ENCODE data around the gene MS4A3.
"Not testable (repeated sequence)": the region's sequence is repeated elsewhere in the genome, so short reads cannot be mapped to it uniquely, and the experiment has no call there.

The MS4A3 gene

GRCh38 chr11:60056349-60056969, at the start of gene MS4A3:
TSS of gene MS4A3 (plus strand) at chr11:60056665. CDS start at chr11:60061161, 4,496 bp downstream.
- DNase-seq (ENCODE audit: low read depth) = no peak

GRCh38 chr11:60016881-60017280, 39.6 kb upstream of the MS4A3 start, which contains the start of gene OOSP4B:
TSS of gene OOSP4B (plus strand) at chr11:60017181.
- DNase-seq (ENCODE audit: low read depth) = no peak

GRCh38 chr11:60018058-60018457, 38.4 kb upstream of the MS4A3 start:
- DNase-seq (ENCODE audit: low read depth) = no peak

- not testable (repeated sequence) for DNase-seq (ENCODE audit: low read depth)
Measured at GRCh38 chr11:60020376-60020775, 36.1 kb upstream of the MS4A3 start.

GRCh38 chr11:60029015-60029632, 27.3 kb upstream of the MS4A3 start:
- DNase-seq (ENCODE audit: low read depth) = no peak

- DNase-seq (ENCODE audit: low read depth) = no peak
Measured at GRCh38 chr11:60040109-60040508, 16.4 kb upstream of the MS4A3 start, which contains the start of gene OOSP2. TSS of gene OOSP2 (plus strand) at chr11:60040409. CDS start at chr11:60040460, 51 bp downstream.

- not testable (repeated sequence) for DNase-seq (ENCODE audit: low read depth)
Measured at GRCh38 chr11:60050422-60050821, 6.0 kb upstream of the MS4A3 start.

- DNase-seq (ENCODE audit: low read depth) = not testable (repeated sequence)
Measured at GRCh38 chr11:60050839-60051238, 5.6 kb upstream of the MS4A3 start.

GRCh38 chr11:60059052-60059451, 2.6 kb downstream of the MS4A3 start:
- DNase-seq (ENCODE audit: low read depth) = no peak

- no peak for DNase-seq (ENCODE audit: low read depth)
Measured at GRCh38 chr11:60059521-60060240, 3.2 kb downstream of the MS4A3 start.

GRCh38 chr11:60064111-60064510, 7.6 kb downstream of the MS4A3 start:
- no peak for DNase-seq (ENCODE audit: low read depth)

GRCh38 chr11:60065801-60066200, 9.3 kb downstream of the MS4A3 start:
- no peak for DNase-seq (ENCODE audit: low read depth)

- no peak for DNase-seq (ENCODE audit: low read depth)
Measured at GRCh38 chr11:60069450-60069849, 13.0 kb downstream of the MS4A3 start.

GRCh38 chr11:60071644-60072043, 15.2 kb downstream of the MS4A3 start:
- DNase-seq (ENCODE audit: low read depth) = not testable (repeated sequence)

- DNase-seq (ENCODE audit: low read depth) = no peak
Measured at GRCh38 chr11:60077216-60077817, 20.9 kb downstream of the MS4A3 start.

GRCh38 chr11:60077981-60078380, 21.5 kb downstream of the MS4A3 start:
- no peak for DNase-seq (ENCODE audit: low read depth)

GRCh38 chr11:60078745-60079144, 22.3 kb downstream of the MS4A3 start:
- DNase-seq (ENCODE audit: low read depth) = no peak

- DNase-seq (ENCODE audit: low read depth) = no peak
Measured at GRCh38 chr11:60080535-60080934, 24.1 kb downstream of the MS4A3 start.

- no peak for DNase-seq (ENCODE audit: low read depth)
Measured at GRCh38 chr11:60084631-60085273, 28.3 kb downstream of the MS4A3 start.

- no peak for DNase-seq (ENCODE audit: low read depth)
Measured at GRCh38 chr11:60085909-60086308, 29.4 kb downstream of the MS4A3 start.

GRCh38 chr11:60087239-60087638, 30.8 kb downstream of the MS4A3 start:
- no peak for DNase-seq (ENCODE audit: low read depth)

- no peak for DNase-seq (ENCODE audit: low read depth)
Measured at GRCh38 chr11:60088364-60088763, 31.9 kb downstream of the MS4A3 start, which contains the start of gene MS4A2. TSS of gene MS4A2 (plus strand) at chr11:60088664. CDS start at chr11:60088766, 102 bp downstream.
